ENCODE results near the gene RBM24.

Gene RBM24

GRCh38 chr6:17277256-17277655, 3.9 kb upstream of the RBM24 start:
- no peak for ATAC-seq (ENCODE audit: insufficient read depth, low read depth)
- Histone ChIP-seq H2AFZ (ENCODE audit: low read depth, low read length) (no peak overlapping the region), H3K4me1 (ENCODE audit: insufficient read depth, low read length) (no peaks in the 10 kb centered on the region), H3K27me3 (ENCODE audit: insufficient read depth, low read length, poor library complexity) (no peaks in the 10 kb centered on the region), H3K79me2 (ENCODE audit: insufficient read depth, low read length) (no peaks in the 10 kb centered on the region), H3K36me3 (ENCODE audit: insufficient read depth, low read length) (no peaks in the 10 kb centered on the region), H3K9me3 (ENCODE audit: insufficient read depth, low read length, severe bottlenecking) (no peaks in the 10 kb centered on the region), H3K9ac (ENCODE audit: low read depth, low read length) (no peak overlapping the region), H3K4me3 (ENCODE audit: low read depth in 1 of 2, low read length in 2 of 2) (no peak overlapping the region), H3K4me2 (ENCODE audit: insufficient read depth, low read length) (no peak overlapping the region), H4K20me1 (ENCODE audit: insufficient read depth, low read length) (no peaks in the 10 kb centered on the region), H3K27ac (ENCODE audit: low read length) (no peak overlapping the region)
- no peak for DNase-seq
- no peak for TF ChIP-seq CTCF (IDR thresholded peaks at IDR 0.05; ENCODE audit: borderline replicate concordance, extremely low read depth, low read length, poor library complexity, severe bottlenecking)
- TF ChIP-seq EZH2 (IDR thresholded peaks at IDR 0.05; ENCODE audit: borderline replicate concordance, low read depth, low read length, severe bottlenecking) = no peak

GRCh38 chr6:17278289-17279063, 2.7 kb upstream of the RBM24 start:
- no peaks in the 10 kb centered on the region for H3K27me3 ChIP-seq (ENCODE audit: insufficient read depth, low read length, poor library complexity)
- DNase-seq = no peak
- no peak for TF ChIP-seq EZH2 (IDR thresholded peaks at IDR 0.05; ENCODE audit: borderline replicate concordance, low read depth, low read length, severe bottlenecking)
- no peak for TF ChIP-seq CTCF (IDR thresholded peaks at IDR 0.05; ENCODE audit: borderline replicate concordance, extremely low read depth, low read length, poor library complexity, severe bottlenecking)
- no peak overlapping the region for H3K4me2 ChIP-seq (ENCODE audit: insufficient read depth, low read length)
- no peaks in the 10 kb centered on the region for H3K36me3 ChIP-seq (ENCODE audit: insufficient read depth, low read length)
- H4K20me1 ChIP-seq (ENCODE audit: insufficient read depth, low read length) = no peaks in the 10 kb centered on the region
- no peak overlapping the region for H3K4me3 ChIP-seq (ENCODE audit: low read depth in 1 of 2, low read length in 2 of 2)
- no peak overlapping the region for H3K27ac ChIP-seq (ENCODE audit: low read length)
- H3K79me2 ChIP-seq (ENCODE audit: insufficient read depth, low read length) = no peaks in the 10 kb centered on the region
- no peaks in the 10 kb centered on the region for H3K9me3 ChIP-seq (ENCODE audit: insufficient read depth, low read length, severe bottlenecking)
- no peak overlapping the region for H2AFZ ChIP-seq (ENCODE audit: low read depth, low read length)
- H3K4me1 ChIP-seq (ENCODE audit: insufficient read depth, low read length) = no peaks in the 10 kb centered on the region
- H3K9ac ChIP-seq (ENCODE audit: low read depth, low read length) = no peak overlapping the region
- ATAC-seq (ENCODE audit: insufficient read depth, low read depth) = no peak

- Histone ChIP-seq H4K20me1 (ENCODE audit: insufficient read depth, low read length) (no peaks in the 10 kb centered on the region), H3K36me3 (ENCODE audit: insufficient read depth, low read length) (no peaks in the 10 kb centered on the region), H3K9ac (ENCODE audit: low read depth, low read length) (no peak overlapping the region), H2AFZ (ENCODE audit: low read depth, low read length) (no peak overlapping the region), H3K4me2 (ENCODE audit: insufficient read depth, low read length) (no peak overlapping the region), H3K4me1 (ENCODE audit: insufficient read depth, low read length) (no peaks in the 10 kb centered on the region), H3K79me2 (ENCODE audit: insufficient read depth, low read length) (no peaks in the 10 kb centered on the region), H3K27me3 (ENCODE audit: insufficient read depth, low read length, poor library complexity) (no peaks in the 10 kb centered on the region), H3K27ac (ENCODE audit: low read length) (no peak overlapping the region), H3K4me3 (ENCODE audit: low read depth in 1 of 2, low read length in 2 of 2) (no peak overlapping the region), H3K9me3 (ENCODE audit: insufficient read depth, low read length, severe bottlenecking) (no peaks in the 10 kb centered on the region)
- no peak for ATAC-seq (ENCODE audit: insufficient read depth, low read depth)
- TF ChIP-seq CTCF (IDR thresholded peaks at IDR 0.05; ENCODE audit: borderline replicate concordance, extremely low read depth, low read length, poor library complexity, severe bottlenecking) (no peak), EZH2 (IDR thresholded peaks at IDR 0.05; ENCODE audit: borderline replicate concordance, low read depth, low read length, severe bottlenecking) (no peak)
- no peak for DNase-seq
Observed at GRCh38 chr6:17280138-17280537, 1.0 kb upstream of the RBM24 start.
